GM19193 (cell line): ENCODE measurements around the gene CMPK1.

Experiments used
- POLR2A ChIP-seq: IDR thresholded peaks from 4 replicates; pipeline ENCODE4 v1.6.1; 2011; ENCODE audit not compliant: insufficient read depth, insufficient read length; ENCODE audit errors: extremely low read depth

Gene CMPK1

GRCh38 chr1:47407481-47407880 is 73.9 kb downstream of the CMPK1 start:
- TF ChIP-seq POLR2A, result no peak

DNA sequence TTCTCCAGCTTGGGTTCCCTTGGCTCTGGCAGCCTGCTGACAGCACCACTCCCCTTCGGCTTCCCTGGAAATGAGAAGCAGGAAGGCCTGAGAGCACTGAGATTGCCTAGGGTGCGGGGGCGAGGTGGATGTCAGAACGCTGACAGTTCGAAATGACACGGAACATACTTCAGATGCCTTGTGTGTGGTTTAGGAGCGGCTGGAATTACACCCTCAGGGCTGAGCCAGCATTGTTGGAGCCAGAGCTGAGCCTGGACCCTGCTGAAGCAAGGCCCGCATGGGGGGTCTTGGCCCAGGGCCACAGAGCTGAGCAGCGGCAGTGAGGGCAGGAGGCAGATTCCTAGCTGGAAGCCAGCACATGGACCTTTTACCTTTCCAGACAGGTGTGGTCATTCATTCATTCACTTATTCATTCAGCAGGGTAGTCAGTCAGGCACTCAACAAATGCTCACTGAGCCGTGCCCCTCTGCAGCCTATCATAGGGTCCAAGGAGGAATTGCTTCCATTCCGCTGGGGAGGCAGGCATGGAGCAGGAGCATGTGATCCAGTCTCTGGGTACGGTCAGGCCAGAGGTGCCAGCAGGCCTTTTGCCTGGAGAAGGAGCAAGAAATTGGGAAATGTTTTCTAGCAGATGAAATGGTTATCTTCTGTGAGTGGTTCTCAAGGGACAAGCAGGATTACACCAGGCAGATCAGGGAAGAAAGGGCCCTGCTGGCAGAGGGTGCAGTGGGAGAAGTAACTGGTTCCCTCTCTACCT is 75.9 kb downstream of the CMPK1 start:
- TF ChIP-seq POLR2A, result no peak

- no peak for TF ChIP-seq POLR2A
These were observed 76.5 kb downstream of the CMPK1 start for GRCh38 chr1:47410068-47410455.

DNA sequence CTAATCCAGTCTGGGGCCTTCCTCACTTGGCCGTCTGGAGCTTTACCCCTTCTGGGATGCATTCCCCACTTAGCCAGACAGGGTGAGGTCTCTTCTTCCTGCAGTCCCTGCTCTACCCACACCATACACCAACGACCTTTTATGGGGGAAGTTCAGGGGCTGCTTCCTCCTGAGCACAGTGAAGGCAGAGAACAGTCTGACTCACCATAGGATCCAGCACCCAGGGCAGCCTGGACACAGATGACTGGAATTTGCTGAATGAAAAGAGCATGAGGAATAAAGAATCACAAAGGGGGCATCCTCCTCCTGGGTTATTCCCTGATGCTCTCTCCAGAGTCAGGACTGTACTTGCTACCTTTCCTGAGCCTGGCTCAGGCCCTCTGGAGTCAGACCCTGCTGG is 77.8 kb downstream of the CMPK1 start:
- TF ChIP-seq POLR2A, result no peak

GRCh38 chr1:47412437-47412836 is 78.8 kb downstream of the CMPK1 start:
- TF ChIP-seq POLR2A, result no peak

GRCh38 chr1:47415728-47416318 is 82.2 kb downstream of the CMPK1 start, which contains the start of gene FOXE3:
Gene FOXE3 (plus strand): TSS chr1:47416285. CDS start chr1:47416316, 31 bp downstream.
- no peak for TF ChIP-seq POLR2A

GRCh38 chr1:47416319-47417169 is 83.0 kb downstream of the CMPK1 start:
- no peak for TF ChIP-seq POLR2A

GRCh38 chr1:47417170-47418044 is 83.8 kb downstream of the CMPK1 start:
- TF ChIP-seq POLR2A, result no peak

DNA sequence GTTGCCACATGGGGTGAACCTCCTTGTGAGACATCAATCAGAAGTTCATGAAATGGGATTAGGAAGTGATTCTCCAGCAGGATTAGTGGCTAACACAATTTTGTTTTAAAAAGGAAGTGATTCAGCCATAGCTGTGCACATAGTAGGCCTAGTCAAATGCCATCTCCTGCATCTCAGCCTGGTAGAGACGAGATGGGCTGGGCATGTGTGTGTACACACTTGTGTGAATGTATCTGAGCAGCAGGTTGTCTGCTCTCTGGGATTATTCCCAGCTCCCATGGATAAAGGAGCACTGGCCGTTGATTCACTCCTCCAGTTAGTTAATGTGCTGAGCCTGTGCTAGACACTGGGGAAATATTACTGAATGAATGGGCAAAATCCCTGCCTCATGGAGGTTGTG is 84.5 kb downstream of the CMPK1 start:
- no peak for TF ChIP-seq POLR2A

GRCh38 chr1:47418681-47419325 is 85.2 kb downstream of the CMPK1 start:
- TF ChIP-seq POLR2A, result no peak

DNA sequence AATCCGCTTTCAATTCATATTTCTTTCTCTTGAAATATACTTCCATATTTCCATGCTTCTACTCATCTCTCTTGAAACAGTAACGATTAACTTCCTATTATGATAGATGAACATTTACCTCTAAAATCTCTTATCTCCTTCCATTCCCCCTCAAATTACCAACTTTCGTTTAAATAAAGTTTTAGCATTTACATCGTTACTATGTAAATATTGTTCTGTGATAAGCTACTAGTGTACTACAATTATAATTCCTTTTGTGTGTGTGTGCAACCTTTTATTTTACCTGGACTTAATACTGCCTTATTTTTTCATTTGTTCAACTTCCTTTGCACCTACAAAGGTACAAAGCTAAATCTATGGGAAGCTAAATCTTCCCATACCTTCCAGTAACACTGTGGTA is 87.0 kb downstream of the CMPK1 start:
- no peak for TF ChIP-seq POLR2A

DNA sequence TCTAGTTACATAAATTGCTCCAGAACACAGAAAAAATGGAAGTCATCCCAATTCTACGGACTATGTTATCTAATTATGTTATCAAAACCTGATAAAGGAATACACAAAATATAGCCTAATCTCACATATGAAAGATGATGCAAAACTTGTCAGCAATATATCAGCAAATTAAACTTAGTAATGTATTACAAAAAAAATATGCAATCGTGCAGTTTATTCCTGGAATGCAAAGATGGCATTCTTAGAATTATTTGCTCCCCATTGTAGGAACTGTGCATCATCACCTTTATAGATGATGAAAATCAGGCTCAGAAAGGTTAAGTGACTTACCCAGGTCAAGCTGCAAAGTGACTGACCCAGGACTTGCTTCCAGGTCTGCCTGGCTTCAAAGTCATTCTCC is 90.3 kb downstream of the CMPK1 start:
- no peak for TF ChIP-seq POLR2A

GRCh38 chr1:47424336-47424982 is 90.9 kb downstream of the CMPK1 start:
- TF ChIP-seq POLR2A, result no peak
